ENCODE data around the gene KCNT1. TPM values are rescaled to one million over a fixed set of nuclear protein-coding genes. Genes with fewer than 3 reads are reported as not detected.

Gene KCNT1
- total and polyA plus RNA-seq, 2 donors (not counting 3 experiments of a cell fraction or from before 2014, with no cell fraction given), result not detected

DNA sequence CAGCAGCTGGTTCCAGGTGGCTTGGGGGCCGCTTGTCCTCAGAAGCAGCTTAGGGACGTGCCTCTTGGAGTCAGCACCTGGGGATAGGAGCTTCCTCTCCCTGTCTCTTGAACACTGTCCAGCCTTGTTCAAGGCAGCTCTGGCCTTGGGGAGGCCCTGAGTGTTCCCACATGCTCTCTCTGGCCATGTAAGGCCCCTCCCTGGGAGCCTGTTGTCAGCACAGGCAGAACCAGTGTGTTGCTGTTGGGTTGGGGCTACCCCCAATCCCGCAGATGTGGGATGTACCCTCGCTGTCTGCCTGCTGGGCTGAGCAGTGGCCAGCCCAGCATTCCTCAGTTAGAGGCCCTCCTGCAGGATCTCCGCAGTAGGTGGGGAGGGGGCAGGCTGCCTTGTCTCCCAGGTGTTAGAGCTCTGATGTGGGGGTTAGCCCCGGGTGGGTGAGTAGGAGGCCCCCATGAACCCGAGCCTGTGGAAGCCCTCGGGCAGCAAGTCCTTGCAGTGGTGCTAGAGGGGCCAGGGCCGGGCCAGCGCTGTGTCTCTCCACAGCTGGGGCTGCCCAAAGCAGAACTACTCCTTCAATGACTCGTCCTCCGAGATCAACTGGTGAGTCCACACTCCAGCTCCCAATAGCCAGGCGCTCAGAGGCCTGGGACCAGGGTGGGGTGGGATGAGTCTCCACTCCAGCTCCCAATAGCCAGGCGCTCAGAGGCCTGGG, 51.6 kb downstream of the KCNT1 start:
- CTCF ChIA-PET, result no interaction called here
- H3K4me3 ChIP-seq (replicated peaks in 1 of 3; ENCODE audit: insufficient read depth in 1 of 3, low read depth in 1 of 3, low read length in 3 of 3), result no peak overlapping the region
- FAIRE-seq, result no peak

More for the DNA sequence above, 51.6 kb downstream of the KCNT1 start:
- no peaks in the 10 kb centered on the region for H3K9me3 ChIP-seq (replicated peaks; ENCODE audit: control insufficient read depth, insufficient read depth, low read length)
- no TSS peak for BruUV-seq (replicated peaks)
- DNase-seq (ENCODE audit: low read depth, low spot score), result no peak
- H3K27me3 ChIP-seq (ENCODE audit: control insufficient read depth in 2 of 2, insufficient read depth in 2 of 2, low read length in 2 of 2), result no peaks in the 10 kb centered on the region
- POLR2A ChIA-PET, result no interaction called here
- H3K36me3 ChIP-seq (ENCODE audit: control insufficient read depth in 2 of 2, extremely low read depth in 1 of 2, insufficient read depth in 2 of 2, low read length in 2 of 2), result no peaks in the 10 kb centered on the region
- H4K20me1 ChIP-seq (replicated peaks; ENCODE audit: control insufficient read depth, extremely low read depth, insufficient read depth, low read length), result no peaks in the 10 kb centered on the region
- no peaks in the 10 kb centered on the region for H3K9me1 ChIP-seq (replicated peaks; ENCODE audit: control insufficient read depth, extremely low read depth, insufficient read depth, low read length)
- dilution Hi-C loops (cut with MboI; ENCODE audit: extremely low pct_ligation_motif_present, low sequenced_read_pairs) (no loop called here), intact Hi-C loops (cut with micrococcal nuclease) (no loop called here)
- H2AFZ ChIP-seq (ENCODE audit: low read depth, low read length), result no peak overlapping the region
- H3K4me1 ChIP-seq (ENCODE audit: control insufficient read depth, extremely low read depth, insufficient read depth, low read length), result no peaks in the 10 kb centered on the region
- no peak overlapping the region for H3K9ac ChIP-seq (replicated peaks; ENCODE audit: extremely low read depth, insufficient read depth, low read length)
- no peak for TF ChIP-seq POLR2A (IDR thresholded peaks at IDR 0.05; ENCODE audit: low read depth, low read length)
- no peak for TF ChIP-seq JUN (IDR thresholded peaks at IDR 0.05; ENCODE audit: borderline replicate concordance, insufficient read depth, insufficient read length, low read depth)
- no peak for TF ChIP-seq MYC (IDR thresholded peaks at IDR 0.05; ENCODE audit: low read depth, low read length)
- TF ChIP-seq POLR2AphosphoS5 (IDR thresholded peaks at IDR 0.05; ENCODE audit: insufficient read depth, low read depth, low read length), result no peak
- TF ChIP-seq EZH2 (IDR thresholded peaks at IDR 0.05; ENCODE audit: borderline replicate concordance, low read depth, low read length, severe bottlenecking), result no peak
- TF ChIP-seq, protein P1, sequence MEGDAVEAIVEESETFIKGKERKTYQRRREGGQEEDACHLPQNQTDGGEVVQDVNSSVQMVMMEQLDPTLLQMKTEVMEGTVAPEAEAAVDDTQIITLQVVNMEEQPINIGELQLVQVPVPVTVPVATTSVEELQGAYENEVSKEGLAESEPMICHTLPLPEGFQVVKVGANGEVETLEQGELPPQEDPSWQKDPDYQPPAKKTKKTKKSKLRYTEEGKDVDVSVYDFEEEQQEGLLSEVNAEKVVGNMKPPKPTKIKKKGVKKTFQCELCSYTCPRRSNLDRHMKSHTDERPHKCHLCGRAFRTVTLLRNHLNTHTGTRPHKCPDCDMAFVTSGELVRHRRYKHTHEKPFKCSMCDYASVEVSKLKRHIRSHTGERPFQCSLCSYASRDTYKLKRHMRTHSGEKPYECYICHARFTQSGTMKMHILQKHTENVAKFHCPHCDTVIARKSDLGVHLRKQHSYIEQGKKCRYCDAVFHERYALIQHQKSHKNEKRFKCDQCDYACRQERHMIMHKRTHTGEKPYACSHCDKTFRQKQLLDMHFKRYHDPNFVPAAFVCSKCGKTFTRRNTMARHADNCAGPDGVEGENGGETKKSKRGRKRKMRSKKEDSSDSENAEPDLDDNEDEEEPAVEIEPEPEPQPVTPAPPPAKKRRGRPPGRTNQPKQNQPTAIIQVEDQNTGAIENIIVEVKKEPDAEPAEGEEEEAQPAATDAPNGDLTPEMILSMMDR (IDR thresholded peaks at IDR 0.05; ENCODE audit: extremely low read depth in 1 of 2, insufficient read depth in 1 of 2, low read depth in 1 of 2, low read length in 2 of 2), result no peak
- no peak for TF ChIP-seq FOS (IDR thresholded peaks at IDR 0.05; ENCODE audit: borderline replicate concordance, insufficient read depth, low read length)
- TF ChIP-seq, protein P2, sequence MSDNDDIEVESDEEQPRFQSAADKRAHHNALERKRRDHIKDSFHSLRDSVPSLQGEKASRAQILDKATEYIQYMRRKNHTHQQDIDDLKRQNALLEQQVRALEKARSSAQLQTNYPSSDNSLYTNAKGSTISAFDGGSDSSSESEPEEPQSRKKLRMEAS (IDR thresholded peaks at IDR 0.05; ENCODE audit: insufficient read depth, insufficient read length), result no peak
- TF ChIP-seq GATA2 (IDR thresholded peaks at IDR 0.05; ENCODE audit: insufficient read depth, insufficient read length, low read depth, low read length), result no peak
- H3K27ac ChIP-seq (ENCODE audit: insufficient read depth, low read depth, low read length), result no peak overlapping the region
- no peaks in the 10 kb centered on the region for H3K79me2 ChIP-seq (ENCODE audit: control insufficient read depth, insufficient read depth, low read length)
- no peak overlapping the region for H3K4me2 ChIP-seq (ENCODE audit: insufficient read depth, low read length)
